ENCODE measurements around the gene CPSF4L. TPM values are rescaled to one million over a fixed set of nuclear protein-coding genes. Genes with fewer than 3 reads are reported as not detected.

The CPSF4L gene
- total and polyA plus RNA-seq, 2 experiments from 2014 or later = not detected

DNA sequence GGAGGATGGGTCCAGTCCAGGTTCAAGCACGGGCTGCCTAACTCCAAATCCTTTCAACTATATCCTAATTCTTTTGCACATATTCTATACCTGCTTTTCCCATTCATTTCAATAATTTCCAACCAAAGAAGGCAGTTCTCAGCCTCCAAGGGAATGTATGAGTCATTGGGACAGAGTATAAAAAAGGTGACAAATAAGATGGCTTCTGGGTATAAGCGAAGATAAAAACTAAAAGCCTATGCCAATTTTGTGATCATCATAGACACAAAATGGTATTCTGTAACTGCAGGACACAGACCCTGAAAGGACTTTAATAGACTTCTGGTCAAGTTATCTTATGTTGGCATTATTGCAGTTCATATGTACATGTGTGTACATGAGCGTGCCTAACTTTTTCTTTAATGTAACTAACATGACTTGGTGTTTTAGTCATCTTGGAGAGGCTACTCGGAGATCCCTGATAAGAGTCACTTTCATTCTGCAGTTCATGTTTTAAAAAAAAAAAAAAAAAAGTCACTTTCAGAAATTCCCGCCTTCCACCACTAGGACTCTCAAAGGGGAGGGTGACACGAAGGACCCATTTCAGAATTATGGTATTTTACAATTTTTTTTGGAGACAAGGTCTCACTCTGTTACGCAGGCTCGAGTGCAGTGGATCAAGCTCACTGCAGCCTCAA is 51.5 kb downstream of the CPSF4L start:
- Histone ChIP-seq H3K9me2 (replicated peaks; ENCODE audit: insufficient read depth) (no peaks in the 10 kb centered on the region), H3K27me3 (no peaks in the 10 kb centered on the region), H3K27ac (no peak overlapping the region), H3K4me1 (ENCODE audit: insufficient read depth) (no peaks in the 10 kb centered on the region), H3K36me3 (replicated peaks; ENCODE audit: insufficient read depth, low read depth) (no peaks in the 10 kb centered on the region), H3K79me2 (peaks cover 6% of the 10 kb centered on the region), H3K4me3 (no peak overlapping the region), H3K9me3 (ENCODE audit: low read depth) (no peaks in the 10 kb centered on the region), H3K4me2 (no peak overlapping the region), H2AFZ (no peak overlapping the region), H4K20me1 (ENCODE audit: insufficient read depth, poor library complexity, severe bottlenecking) (no peaks in the 10 kb centered on the region)
- DNase-seq (ENCODE audit: low spot score) = no peak
- 86% methylated on average over 8 of the region's 8 CpGs for WGBS (ENCODE audit: low lambda C conversion rate, missing lambda C conversion rate)
- TF ChIP-seq, protein P1, sequence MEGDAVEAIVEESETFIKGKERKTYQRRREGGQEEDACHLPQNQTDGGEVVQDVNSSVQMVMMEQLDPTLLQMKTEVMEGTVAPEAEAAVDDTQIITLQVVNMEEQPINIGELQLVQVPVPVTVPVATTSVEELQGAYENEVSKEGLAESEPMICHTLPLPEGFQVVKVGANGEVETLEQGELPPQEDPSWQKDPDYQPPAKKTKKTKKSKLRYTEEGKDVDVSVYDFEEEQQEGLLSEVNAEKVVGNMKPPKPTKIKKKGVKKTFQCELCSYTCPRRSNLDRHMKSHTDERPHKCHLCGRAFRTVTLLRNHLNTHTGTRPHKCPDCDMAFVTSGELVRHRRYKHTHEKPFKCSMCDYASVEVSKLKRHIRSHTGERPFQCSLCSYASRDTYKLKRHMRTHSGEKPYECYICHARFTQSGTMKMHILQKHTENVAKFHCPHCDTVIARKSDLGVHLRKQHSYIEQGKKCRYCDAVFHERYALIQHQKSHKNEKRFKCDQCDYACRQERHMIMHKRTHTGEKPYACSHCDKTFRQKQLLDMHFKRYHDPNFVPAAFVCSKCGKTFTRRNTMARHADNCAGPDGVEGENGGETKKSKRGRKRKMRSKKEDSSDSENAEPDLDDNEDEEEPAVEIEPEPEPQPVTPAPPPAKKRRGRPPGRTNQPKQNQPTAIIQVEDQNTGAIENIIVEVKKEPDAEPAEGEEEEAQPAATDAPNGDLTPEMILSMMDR (IDR thresholded peaks at IDR 0.05; ENCODE audit: poor library complexity) = peak; percentile 22
- no peak for TF ChIP-seq EZH2phosphoT487 (IDR thresholded peaks at IDR 0.05; ENCODE audit: low read depth, severe bottlenecking, unreplicated experiment)

DNA sequence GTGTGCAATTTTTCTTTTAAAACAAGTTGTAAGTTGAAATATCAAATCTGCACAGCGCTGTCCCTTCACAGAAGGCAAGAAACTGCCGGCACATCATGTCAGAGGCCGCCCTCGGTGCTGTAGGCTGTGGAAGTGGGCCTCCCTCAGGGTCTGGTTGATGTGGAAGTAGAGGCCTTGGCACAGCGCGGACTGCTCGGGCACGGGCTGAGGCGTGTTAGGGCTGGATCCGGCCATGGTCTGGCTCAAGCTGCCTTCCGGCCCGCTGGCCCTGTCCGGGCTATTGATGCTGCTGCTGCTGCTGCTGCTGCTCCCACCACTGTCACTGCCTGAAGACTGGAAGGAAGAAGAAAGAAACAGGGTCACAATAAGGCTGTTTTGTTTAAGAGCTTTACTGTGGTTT is 52.2 kb downstream of the CPSF4L start:
- DNase-seq (ENCODE audit: low spot score) = no peak
- no peaks in the 10 kb centered on the region for H3K27me3 ChIP-seq
- H3K4me3 ChIP-seq = no peak overlapping the region
- no peaks in the 10 kb centered on the region for H3K9me3 ChIP-seq (ENCODE audit: low read depth)
- no peak overlapping the region for H2AFZ ChIP-seq
- no peaks in the 10 kb centered on the region for H3K9me2 ChIP-seq (replicated peaks; ENCODE audit: insufficient read depth)
- H3K4me2 ChIP-seq = no peak overlapping the region
- H3K79me2 ChIP-seq = peaks cover 6% of the 10 kb centered on the region
- peaks cover under 1% of the 10 kb centered on the region for H3K4me1 ChIP-seq (ENCODE audit: insufficient read depth)
- H4K20me1 ChIP-seq (ENCODE audit: insufficient read depth, poor library complexity, severe bottlenecking) = no peaks in the 10 kb centered on the region
- TF ChIP-seq EZH2 (IDR thresholded peaks at IDR 0.05; ENCODE audit: borderline replicate concordance) (no peak), EZH2phosphoT487 (IDR thresholded peaks at IDR 0.05; ENCODE audit: low read depth, severe bottlenecking, unreplicated experiment) (no peak)
- TF ChIP-seq, protein P1 (IDR thresholded peaks at IDR 0.05; ENCODE audit: poor library complexity) = no peak
- H3K27ac ChIP-seq = no peak overlapping the region
- no peaks in the 10 kb centered on the region for H3K36me3 ChIP-seq (replicated peaks; ENCODE audit: insufficient read depth, low read depth)
- WGBS (ENCODE audit: low lambda C conversion rate, missing lambda C conversion rate) = 97% methylated on average over 13 of the region's 13 CpGs

DNA sequence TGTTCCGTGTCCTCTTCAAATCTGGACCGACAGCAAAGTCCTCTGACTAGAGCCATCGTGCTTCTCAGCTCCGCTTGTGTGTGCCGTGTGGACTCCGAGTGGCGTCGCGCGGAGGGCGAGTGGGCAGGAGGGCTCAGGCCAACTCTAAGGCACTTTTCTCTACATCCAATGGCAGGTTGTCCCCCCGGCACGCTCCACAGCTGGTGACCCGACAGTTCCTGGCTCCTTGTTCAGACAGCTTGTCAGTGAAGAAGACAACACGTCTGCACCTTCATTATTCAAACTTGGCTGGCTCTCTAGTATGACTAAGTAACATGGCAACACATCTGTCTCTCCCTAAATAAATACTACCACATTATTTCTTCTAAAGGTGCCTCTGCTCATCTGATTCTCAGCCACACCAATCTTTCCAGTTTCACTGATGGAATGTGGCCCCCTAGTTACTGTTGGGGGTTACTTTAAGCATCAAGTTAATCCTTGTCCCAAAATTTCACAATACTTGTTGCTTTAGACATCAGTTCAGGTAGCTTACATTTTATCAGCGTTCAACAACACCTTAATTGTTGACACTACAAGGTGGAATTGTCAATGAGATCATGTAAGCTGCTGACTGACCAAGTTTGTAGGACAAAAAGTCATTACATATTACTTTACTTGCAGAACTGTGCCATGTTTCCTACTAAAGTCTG is 53.4 kb downstream of the CPSF4L start:
- Histone ChIP-seq H3K9me3 (ENCODE audit: low read depth) (no peaks in the 10 kb centered on the region), H3K79me2 (peaks cover 6% of the 10 kb centered on the region), H2AFZ (no peak overlapping the region), H3K27ac (no peak overlapping the region), H3K4me3 (no peak overlapping the region), H3K36me3 (replicated peaks; ENCODE audit: insufficient read depth, low read depth) (no peaks in the 10 kb centered on the region), H4K20me1 (ENCODE audit: insufficient read depth, poor library complexity, severe bottlenecking) (no peaks in the 10 kb centered on the region), H3K27me3 (no peaks in the 10 kb centered on the region), H3K4me1 (ENCODE audit: insufficient read depth) (peaks cover 10% of the 10 kb centered on the region), H3K9me2 (replicated peaks; ENCODE audit: insufficient read depth) (no peaks in the 10 kb centered on the region), H3K4me2 (no peak overlapping the region)
- DNase-seq (ENCODE audit: low spot score) = no peak
- 96% methylated on average over 16 of the region's 16 CpGs for WGBS (ENCODE audit: low lambda C conversion rate, missing lambda C conversion rate)
- TF ChIP-seq, protein P1 (IDR thresholded peaks at IDR 0.05; ENCODE audit: poor library complexity) = no peak
- TF ChIP-seq EZH2phosphoT487 (IDR thresholded peaks at IDR 0.05; ENCODE audit: low read depth, severe bottlenecking, unreplicated experiment) (no peak), EZH2 (IDR thresholded peaks at IDR 0.05; ENCODE audit: borderline replicate concordance) (no peak)
